Kidney (tissue), 14 donors: Measurements from ENCODE around the gene ZFAND3. TPM values are rescaled to one million over a fixed set of nuclear protein-coding genes. Genes with fewer than 3 reads are reported as not detected.

Experiments
- DNase-seq, 5 donors: peaks; one replicate each; pipeline ENCODE4 v3.0.0-alpha.2; 2013 to 2020
- FAIRE-seq: peaks from 2 replicates; lab custom pipeline; 2012; peaks lifted over from hg19 to GRCh38; lab: Jason Lieb, UNC
- H3K27ac ChIP-seq, 2 donors: one replicate each; pipeline ENCODE4 v1.7.0; 2013; ENCODE audit warnings: low read depth in 2 of 2, low read length in 2 of 2, inconsistent platforms in 1 of 2
- H3K27me3 ChIP-seq: one replicate; pipeline ENCODE4 v1.7.1; 2013; ENCODE audit warnings: low read length, inconsistent platforms; ENCODE audit not compliant: control insufficient read depth, insufficient read depth
- H3K36me3 ChIP-seq, 3 donors: one replicate each; pipeline versions ENCODE4 v1.7.0 to v1.7.1; 2013; ENCODE audit warnings: low read length in 3 of 3, control low read depth in 1 of 3, inconsistent platforms in 1 of 3; ENCODE audit not compliant: insufficient read depth in 3 of 3, control insufficient read depth in 2 of 3
- H3K4me1 ChIP-seq, 3 donors: one replicate each; pipeline versions ENCODE4 v1.7.0 to v1.7.1; 2013; ENCODE audit warnings: low read length in 3 of 3, inconsistent platforms in 1 of 3, low read depth in 1 of 3; ENCODE audit not compliant: control insufficient read depth in 2 of 3, insufficient read depth in 2 of 3
- H3K4me3 ChIP-seq, 3 donors: one replicate each; pipeline versions ENCODE4 v1.7.0 to v1.8.1; 2013; ENCODE audit warnings: low read length in 3 of 3, control low read depth in 1 of 3, inconsistent platforms in 1 of 3
- H3K9ac ChIP-seq, 3 donors: one replicate each; pipeline versions ENCODE4 v1.7.0 to v1.7.1; 2013; ENCODE audit warnings: low read length in 3 of 3, control low read depth in 1 of 3, inconsistent platforms in 1 of 3
- H3K9me3 ChIP-seq, 3 donors: one replicate each; pipeline versions ENCODE4 v1.7.0 to v1.7.1; 2013; ENCODE audit warnings: low read length in 3 of 3, control low read depth in 1 of 3, inconsistent platforms in 1 of 3; ENCODE audit not compliant: control insufficient read depth in 2 of 3, insufficient read depth in 1 of 3
- intact Hi-C: fragments of 100-400 bp; cut with DNase I; formaldehyde crosslinking; loops from one replicate; pipeline ENCODE4 v1.11.1; 2022
- polyA plus RNA-seq: library from polyadenylated mRNA; stranded (reverse); fragments of 350-450 nt; fragmentation: Illumina TruSeq; extraction: RNeasy Lipid Tissue Mini Kit (QIAGEN cat#74804); gene quantifications from one replicate; pipeline ENCODE4 v1.2.3, GENCODE V29; 2014; ENCODE audit warnings: low read depth, low replicate concordance; ENCODE audit not compliant: insufficient read depth
- total RNA-seq: library from RNA; stranded (reverse); fragmentation: NEBNext Ultra II Directional; extraction: Animal tissue kit (Norgen Biotek cat#: 25700); gene quantifications from one replicate; pipeline ENCODE4 v1.2.1, GENCODE V29; 2021
- TF ChIP-seq, protein P1 (sequence below): IDR thresholded peaks from 3 replicates; pipeline ENCODE4 v1.5.1; 2012; ENCODE audit warnings: mild to moderate bottlenecking, moderate library complexity, borderline replicate concordance; ENCODE audit not compliant: insufficient read depth; ENCODE audit errors: extremely low read depth
- donor health status: control.
- donor health status: control.
- donor health status: control.
- donor health status: control.
- donor health status: control.
- donor health status: DM: yes; HTN: yes; CAD: no.
- donor health status: Normal renal cell carcinoma (clear cell type).

ZFAND3 gene
- total and polyA plus RNA-seq, 2 donors from 2014 or later, result 44.6 to 104 TPM

- DNase-seq (no peak), FAIRE-seq (no peak)
- H3K27me3 ChIP-seq, result no peaks in the 10 kb centered on the region
- intact Hi-C loops, result no loop called here
- no peak overlapping the region for H3K9ac ChIP-seq
- H3K4me1 ChIP-seq, result no peaks in the 10 kb centered on the region
- H3K36me3 ChIP-seq, result no peaks in the 10 kb centered on the region
- H3K27ac ChIP-seq, result no peak overlapping the region
- no peaks in the 10 kb centered on the region for H3K9me3 ChIP-seq
- H3K4me3 ChIP-seq, result no peak overlapping the region
- TF ChIP-seq, protein P1, sequence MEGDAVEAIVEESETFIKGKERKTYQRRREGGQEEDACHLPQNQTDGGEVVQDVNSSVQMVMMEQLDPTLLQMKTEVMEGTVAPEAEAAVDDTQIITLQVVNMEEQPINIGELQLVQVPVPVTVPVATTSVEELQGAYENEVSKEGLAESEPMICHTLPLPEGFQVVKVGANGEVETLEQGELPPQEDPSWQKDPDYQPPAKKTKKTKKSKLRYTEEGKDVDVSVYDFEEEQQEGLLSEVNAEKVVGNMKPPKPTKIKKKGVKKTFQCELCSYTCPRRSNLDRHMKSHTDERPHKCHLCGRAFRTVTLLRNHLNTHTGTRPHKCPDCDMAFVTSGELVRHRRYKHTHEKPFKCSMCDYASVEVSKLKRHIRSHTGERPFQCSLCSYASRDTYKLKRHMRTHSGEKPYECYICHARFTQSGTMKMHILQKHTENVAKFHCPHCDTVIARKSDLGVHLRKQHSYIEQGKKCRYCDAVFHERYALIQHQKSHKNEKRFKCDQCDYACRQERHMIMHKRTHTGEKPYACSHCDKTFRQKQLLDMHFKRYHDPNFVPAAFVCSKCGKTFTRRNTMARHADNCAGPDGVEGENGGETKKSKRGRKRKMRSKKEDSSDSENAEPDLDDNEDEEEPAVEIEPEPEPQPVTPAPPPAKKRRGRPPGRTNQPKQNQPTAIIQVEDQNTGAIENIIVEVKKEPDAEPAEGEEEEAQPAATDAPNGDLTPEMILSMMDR, result no peak
Measured at GRCh38 chr6:38055203-38055589, 235.7 kb downstream of the ZFAND3 start.

- Histone ChIP-seq H3K4me3 (no peak overlapping the region), H3K36me3 (no peaks in the 10 kb centered on the region), H3K4me1 (no peaks in the 10 kb centered on the region), H3K27ac (no peak overlapping the region), H3K27me3 (no peaks in the 10 kb centered on the region), H3K9ac (no peak overlapping the region), H3K9me3 (no peaks in the 10 kb centered on the region)
- TF ChIP-seq, protein P1, result no peak
- intact Hi-C loops, result no loop called here
- FAIRE-seq (no peak), DNase-seq (no peak)
Measured at GRCh38 chr6:38056361-38056760, 236.8 kb downstream of the ZFAND3 start.

DNA sequence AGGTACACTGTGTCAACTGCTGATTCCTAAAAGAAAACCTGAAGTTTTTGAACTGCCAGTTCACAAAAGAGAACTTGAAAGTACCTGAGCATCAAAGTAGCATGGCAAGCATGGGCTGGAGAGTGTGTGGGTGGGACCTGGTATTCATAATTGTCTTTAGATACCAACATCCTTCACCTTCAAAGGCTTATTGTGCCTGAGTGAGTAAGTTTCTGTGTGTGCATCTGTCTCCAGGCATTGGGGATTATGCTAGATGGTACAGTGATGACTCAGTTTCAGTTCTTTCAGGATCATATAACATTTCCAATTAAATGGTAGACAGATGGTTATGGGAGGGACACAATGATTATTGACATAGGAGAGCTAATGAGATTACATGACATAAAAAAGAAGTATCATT is 238.5 kb downstream of the ZFAND3 start:
- Histone ChIP-seq H3K9me3 (no peaks in the 10 kb centered on the region), H3K27ac (no peak overlapping the region), H3K9ac (no peak overlapping the region), H3K4me3 (no peak overlapping the region), H3K27me3 (no peaks in the 10 kb centered on the region), H3K36me3 (peaks cover 0 to 13% (median 7%) of the 10 kb centered on the region in 3 donors), H3K4me1 (no peaks in the 10 kb centered on the region)
- intact Hi-C loops, result no loop called here
- FAIRE-seq (no peak), DNase-seq (no peak)
- TF ChIP-seq, protein P1, result no peak

DNA sequence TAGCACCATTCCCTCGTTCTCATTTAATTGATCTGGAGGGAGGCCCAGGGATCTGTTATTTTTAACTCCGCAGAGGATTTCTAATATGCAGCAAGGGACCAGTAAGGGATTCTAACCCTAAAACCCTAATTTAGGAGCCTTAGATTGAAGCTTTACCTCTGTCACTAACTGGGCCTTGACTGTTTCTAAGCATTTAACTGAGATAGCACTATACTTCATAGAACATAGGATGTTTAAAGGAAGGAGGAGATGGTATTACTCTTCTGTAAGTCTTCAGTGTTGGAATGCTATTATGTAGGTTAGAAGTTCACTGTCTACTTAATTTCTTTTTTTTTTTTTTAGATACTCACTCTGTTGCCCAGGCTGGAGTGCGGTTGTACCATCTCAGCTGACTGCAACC is 242.5 kb downstream of the ZFAND3 start:
- DNase-seq (no peak), FAIRE-seq (no peak)
- H3K4me1 ChIP-seq, result no peaks in the 10 kb centered on the region
- H3K9ac ChIP-seq, result no peak overlapping the region
- intact Hi-C loops, result no loop called here
- peaks cover 6 to 20% (median 11%) of the 10 kb centered on the region in 3 donors for H3K36me3 ChIP-seq
- H3K27me3 ChIP-seq, result no peaks in the 10 kb centered on the region
- TF ChIP-seq, protein P1, result no peak
- no peaks in the 10 kb centered on the region for H3K9me3 ChIP-seq
- H3K27ac ChIP-seq, result no peak overlapping the region
- no peak overlapping the region for H3K4me3 ChIP-seq
